Nephron (organoid): ENCODE measurements around the gene GARIN5B.
A peak's percentile ranks its signal among the peaks of the same experiment; 100 is the strongest.

Experiments used
- H3K27ac Mint-ChIP-seq, 3 experiments: 2 replicates each; pipeline ENCODE4 v1.8.0; 2020; ENCODE audit warnings: mixed read lengths in 3 of 3, mild to moderate bottlenecking in 2 of 3, moderate library complexity in 1 of 3
- H3K27me3 Mint-ChIP-seq: 2 replicates; pipeline ENCODE4 v1.8.0; 2021; ENCODE audit warnings: low read depth, mild to moderate bottlenecking, moderate library complexity, mixed read lengths
- H3K36me3 Mint-ChIP-seq: 2 replicates; pipeline ENCODE4 v1.8.0; 2020; ENCODE audit warnings: low read depth, mixed read lengths
- H3K4me1 Mint-ChIP-seq: 2 replicates; pipeline ENCODE4 v1.8.0; 2020; ENCODE audit warnings: mixed read lengths
- H3K4me3 Mint-ChIP-seq, 3 experiments: 2 replicates each; pipeline ENCODE4 v1.8.0; 2020; ENCODE audit warnings: mild to moderate bottlenecking in 3 of 3, mixed read lengths in 3 of 3, moderate library complexity in 2 of 3
- H3K9me3 Mint-ChIP-seq: 2 replicates; pipeline ENCODE4 v1.8.0; 2020; ENCODE audit warnings: mixed read lengths
- TF ChIP-seq, protein P1 (sequence below), 3 experiments: fragments of 200-600 bp; sonication (generic); IDR thresholded peaks; one replicate each; pipeline ENCODE4 v1.5.0; 2021; ENCODE audit warnings: antibody characterized with exemption in 3 of 3; ENCODE audit not compliant: unreplicated experiment in 3 of 3

Gene GARIN5B

GRCh38 chr19:55389386-55390317 is 26.6 kb upstream of the GARIN5B start:
- H3K4me3 Mint-ChIP-seq: peak overlapping the region; percentile 64 to 83 (median 66)
- peaks cover 52% of the 10 kb centered on the region for H3K4me1 Mint-ChIP-seq
- peak overlapping the region in 1 of 3 experiments; percentile 33 for H3K27ac Mint-ChIP-seq
- TF ChIP-seq, protein P1, sequence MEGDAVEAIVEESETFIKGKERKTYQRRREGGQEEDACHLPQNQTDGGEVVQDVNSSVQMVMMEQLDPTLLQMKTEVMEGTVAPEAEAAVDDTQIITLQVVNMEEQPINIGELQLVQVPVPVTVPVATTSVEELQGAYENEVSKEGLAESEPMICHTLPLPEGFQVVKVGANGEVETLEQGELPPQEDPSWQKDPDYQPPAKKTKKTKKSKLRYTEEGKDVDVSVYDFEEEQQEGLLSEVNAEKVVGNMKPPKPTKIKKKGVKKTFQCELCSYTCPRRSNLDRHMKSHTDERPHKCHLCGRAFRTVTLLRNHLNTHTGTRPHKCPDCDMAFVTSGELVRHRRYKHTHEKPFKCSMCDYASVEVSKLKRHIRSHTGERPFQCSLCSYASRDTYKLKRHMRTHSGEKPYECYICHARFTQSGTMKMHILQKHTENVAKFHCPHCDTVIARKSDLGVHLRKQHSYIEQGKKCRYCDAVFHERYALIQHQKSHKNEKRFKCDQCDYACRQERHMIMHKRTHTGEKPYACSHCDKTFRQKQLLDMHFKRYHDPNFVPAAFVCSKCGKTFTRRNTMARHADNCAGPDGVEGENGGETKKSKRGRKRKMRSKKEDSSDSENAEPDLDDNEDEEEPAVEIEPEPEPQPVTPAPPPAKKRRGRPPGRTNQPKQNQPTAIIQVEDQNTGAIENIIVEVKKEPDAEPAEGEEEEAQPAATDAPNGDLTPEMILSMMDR (IDR thresholded peaks at IDR 0.05; ENCODE audit: unreplicated experiment in 3 of 3): no peak
- H3K27me3 Mint-ChIP-seq: no peaks in the 10 kb centered on the region
- peaks cover 44% of the 10 kb centered on the region for H3K36me3 Mint-ChIP-seq
- no peaks in the 10 kb centered on the region for H3K9me3 Mint-ChIP-seq

DNA sequence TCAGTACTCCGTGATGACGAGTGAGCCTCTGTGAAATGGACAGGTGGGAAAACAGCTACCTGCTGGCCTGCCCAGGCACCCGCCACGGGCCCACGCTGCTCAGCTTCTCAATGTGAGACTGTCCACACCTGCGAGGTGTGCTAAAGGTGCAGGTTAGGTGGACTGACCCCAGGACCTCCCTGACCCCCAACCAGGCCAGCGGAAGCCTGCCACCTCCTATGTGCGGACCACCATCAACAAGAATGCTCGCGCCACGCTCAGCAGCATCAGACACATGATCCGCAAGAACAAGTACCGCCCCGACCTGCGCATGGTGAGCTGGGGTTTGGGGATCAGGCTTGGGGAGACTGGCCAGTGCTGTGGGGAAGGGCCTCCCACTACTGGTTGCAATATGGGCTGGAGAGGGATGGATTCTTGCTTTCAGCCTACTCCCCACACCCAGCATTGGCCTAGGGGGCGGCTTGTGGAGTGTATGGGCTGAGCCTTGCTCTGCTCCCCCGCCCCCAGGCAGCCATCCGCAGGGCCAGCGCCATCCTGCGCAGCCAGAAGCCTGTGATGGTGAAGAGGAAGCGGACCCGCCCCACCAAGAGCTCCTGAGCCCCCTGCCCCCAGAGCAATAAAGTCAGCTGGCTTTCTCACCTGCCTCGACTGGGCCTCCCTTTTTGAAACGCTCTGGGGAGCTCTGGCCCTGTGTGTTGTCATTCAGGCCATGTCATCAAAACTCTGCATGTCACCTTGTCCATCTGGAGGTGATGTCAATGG is 24.9 kb upstream of the GARIN5B start:
- no peak overlapping the region for H3K27ac Mint-ChIP-seq
- no peaks in the 10 kb centered on the region for H3K27me3 Mint-ChIP-seq
- TF ChIP-seq, protein P1 (IDR thresholded peaks at IDR 0.05; ENCODE audit: unreplicated experiment in 3 of 3): no peak
- H3K4me1 Mint-ChIP-seq: peaks cover 52% of the 10 kb centered on the region
- H3K9me3 Mint-ChIP-seq: no peaks in the 10 kb centered on the region
- peaks cover 44% of the 10 kb centered on the region for H3K36me3 Mint-ChIP-seq
- peak overlapping the region; percentile 100 for H3K4me3 Mint-ChIP-seq

DNA sequence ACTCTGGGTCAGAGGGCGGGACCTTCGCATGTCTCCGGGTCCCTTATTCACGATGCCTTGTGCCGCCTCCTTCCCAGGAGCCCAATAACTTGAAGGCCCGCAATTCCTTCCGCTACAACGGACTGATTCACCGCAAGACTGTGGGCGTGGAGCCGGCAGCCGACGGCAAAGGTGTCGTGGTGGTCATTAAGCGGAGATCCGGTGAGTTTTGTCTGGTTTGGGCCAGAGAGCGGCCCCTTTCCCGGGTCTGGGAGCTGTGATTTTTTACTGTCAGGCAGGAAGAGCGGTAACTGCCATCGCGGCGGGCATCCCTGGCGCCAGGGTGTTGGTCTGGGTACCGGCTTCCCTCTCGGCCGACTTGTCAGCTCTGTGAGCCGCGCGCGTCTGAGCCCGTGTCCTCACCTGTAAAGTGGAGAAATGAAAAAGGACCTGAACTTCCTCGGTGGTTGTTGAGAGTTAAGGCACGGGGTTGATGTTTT is 23.5 kb upstream of the GARIN5B start:
- Mint-ChIP-seq H3K4me1 (peaks cover 48% of the 10 kb centered on the region), H3K27ac (peak overlapping the region; percentile 92 to 98 (median 98)), H3K27me3 (peaks cover 6% of the 10 kb centered on the region), H3K9me3 (no peaks in the 10 kb centered on the region), H3K4me3 (peak overlapping the region; percentile 100), H3K36me3 (peaks cover 35% of the 10 kb centered on the region)
- TF ChIP-seq, protein P1 (IDR thresholded peaks at IDR 0.05; ENCODE audit: unreplicated experiment in 3 of 3): no peak

DNA sequence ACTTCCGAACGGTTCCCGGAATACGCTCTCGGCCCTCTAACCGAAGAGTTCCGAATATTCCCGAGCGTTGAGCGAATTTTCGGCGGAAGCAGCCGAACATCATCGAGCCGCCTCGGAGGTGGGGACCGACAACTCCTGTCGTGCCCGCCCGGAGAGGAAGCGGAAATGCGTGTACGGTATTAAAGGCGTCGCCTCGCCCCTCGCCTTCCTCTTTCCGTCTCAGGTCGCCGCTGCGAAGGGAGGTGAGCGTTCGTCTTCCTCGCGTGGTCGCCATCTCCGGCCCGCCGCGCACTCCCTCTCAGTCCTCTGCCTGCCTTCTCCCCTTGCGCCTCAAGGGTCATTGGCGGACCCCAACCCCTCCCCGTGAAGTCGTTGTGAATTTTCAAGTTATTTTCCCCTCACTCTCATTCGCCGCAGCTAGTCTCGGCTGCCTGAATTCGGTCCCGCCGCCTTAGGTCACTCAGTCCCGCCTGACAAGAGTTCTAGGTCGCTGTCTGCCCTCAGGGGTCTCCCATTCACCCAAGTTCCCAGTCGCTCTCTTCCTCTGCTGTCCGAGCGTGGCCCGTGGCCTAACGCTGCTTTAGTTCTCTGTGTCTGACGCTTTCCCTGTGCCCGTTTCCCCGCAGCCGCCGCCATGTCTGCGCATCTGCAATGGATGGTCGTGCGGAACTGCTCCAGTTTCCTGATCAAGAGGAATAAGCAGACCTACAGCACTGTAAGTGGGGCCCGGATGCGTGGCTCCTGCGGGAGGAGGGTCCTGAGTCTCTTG is 22.8 kb upstream of the GARIN5B start, which contains the start of gene RPL28:
Gene RPL28 (plus strand): TSS at position 209 of the 769 bp plus-strand sequence. CDS start 426 bp downstream, at position 635.
- Mint-ChIP-seq H3K4me1 (peaks cover 49% of the 10 kb centered on the region), H3K27me3 (peaks cover 6% of the 10 kb centered on the region), H3K36me3 (peaks cover 35% of the 10 kb centered on the region), H3K4me3 (peak within 1 kb of the TSS; percentile 100), H3K27ac (peak within 1 kb of the TSS; percentile 92 to 98 (median 98)), H3K9me3 (no peaks in the 10 kb centered on the region)
- TF ChIP-seq, protein P1 (IDR thresholded peaks at IDR 0.05; ENCODE audit: unreplicated experiment in 3 of 3): no peak

DNA sequence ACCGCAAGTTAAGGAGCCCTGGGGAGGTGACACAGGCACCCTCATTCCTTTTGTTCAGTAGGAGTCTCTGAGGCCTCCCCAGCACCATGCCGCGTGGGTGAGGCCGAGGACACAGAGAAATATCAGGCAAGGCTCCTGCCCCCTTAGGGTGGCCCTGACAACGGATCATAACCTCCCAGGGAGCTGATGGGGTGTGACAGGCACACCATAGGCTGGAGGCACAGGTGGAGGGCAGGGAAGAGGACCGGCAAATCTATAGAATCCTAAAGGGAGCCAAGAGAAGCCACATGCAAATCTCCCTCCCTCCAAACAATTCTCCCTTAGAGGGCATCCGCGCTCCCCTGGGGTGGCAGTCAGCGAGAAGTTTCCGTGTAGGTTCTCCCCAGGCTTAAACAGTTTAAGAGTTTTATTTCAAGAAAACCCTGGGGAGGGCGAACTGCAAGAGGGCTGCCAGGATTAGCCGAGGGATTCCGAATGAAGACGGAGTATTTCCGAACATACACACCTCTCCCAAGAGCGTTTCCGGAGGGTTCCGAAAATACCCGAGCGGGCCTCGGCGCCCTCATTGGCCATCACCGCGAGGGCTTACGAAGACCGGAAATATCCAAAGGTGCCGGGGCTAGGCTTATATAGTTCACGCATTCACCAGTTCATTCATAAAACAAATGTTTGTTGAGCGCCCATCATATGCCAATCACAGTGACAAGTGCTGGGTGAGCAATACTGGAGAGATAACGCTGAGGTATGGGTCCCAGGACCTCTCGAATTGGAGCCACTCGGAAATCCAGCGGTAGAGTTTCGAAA is 22.1 kb upstream of the GARIN5B start:
- Mint-ChIP-seq H3K4me3 (peak overlapping the region; percentile 100), H3K27ac (peak overlapping the region; percentile 92 to 98 (median 98)), H3K9me3 (no peaks in the 10 kb centered on the region), H3K4me1 (peaks cover 44% of the 10 kb centered on the region), H3K27me3 (peaks cover 6% of the 10 kb centered on the region), H3K36me3 (peaks cover 29% of the 10 kb centered on the region)
- TF ChIP-seq, protein P1 (IDR thresholded peaks at IDR 0.05; ENCODE audit: unreplicated experiment in 3 of 3): no peak
